GM12872 (cell line): Measurements from ENCODE around the gene LINC01488.

ENCODE experiments used
- TF ChIP-seq, protein P1 (sequence below): IDR thresholded peaks from 3 replicates; pipeline ENCODE4 v1.5.1; 2011; ENCODE audit warnings: low read depth, mild to moderate bottlenecking, low read length, moderate library complexity; ENCODE audit not compliant: insufficient read depth

LINC01488 gene

DNA sequence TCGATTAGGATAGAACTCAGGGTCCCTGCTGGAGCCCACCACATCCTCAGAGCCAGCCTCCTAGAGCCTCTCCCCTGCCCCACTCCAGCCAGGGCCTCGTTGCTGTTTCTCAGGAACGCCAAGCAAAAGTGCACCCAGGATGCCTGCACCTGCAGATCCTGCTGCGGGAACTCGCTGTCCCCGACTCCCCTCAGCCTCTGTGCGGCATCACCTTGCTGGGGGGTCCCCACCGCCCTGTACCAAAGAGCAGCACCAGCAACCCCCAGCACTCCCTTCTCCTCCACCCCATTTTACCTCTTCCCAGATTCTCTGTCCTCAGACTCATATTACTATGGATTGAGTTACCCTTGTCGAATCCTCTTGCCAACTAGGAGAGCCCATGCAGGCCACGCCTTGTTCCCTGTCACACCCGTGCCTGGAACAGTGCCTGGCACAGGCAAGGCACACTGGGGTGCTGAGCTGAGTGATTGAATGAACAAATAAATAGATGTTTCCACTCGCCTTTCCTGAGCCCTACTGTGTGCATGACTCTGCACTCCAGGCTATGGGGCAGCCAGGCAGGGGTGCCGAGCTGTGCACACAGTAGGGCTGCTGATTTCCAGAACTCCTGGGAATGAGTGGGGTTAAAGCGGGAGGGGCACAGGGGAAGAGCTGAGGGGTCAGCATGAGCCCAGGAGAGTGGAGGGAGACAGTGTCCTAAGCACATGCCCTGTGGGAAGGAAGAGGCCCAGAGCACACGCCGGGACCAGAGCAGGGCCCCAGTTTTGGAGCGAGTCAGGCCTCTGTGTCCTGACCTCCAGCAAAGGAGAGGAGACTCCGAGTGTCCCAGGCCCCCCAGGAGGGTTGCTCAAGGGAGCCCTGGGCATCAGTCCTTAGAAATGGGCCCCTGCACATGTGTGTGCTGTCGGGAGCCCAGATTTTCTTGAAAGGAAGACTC, 44.3 kb downstream of the LINC01488 start:
- TF ChIP-seq, protein P1, sequence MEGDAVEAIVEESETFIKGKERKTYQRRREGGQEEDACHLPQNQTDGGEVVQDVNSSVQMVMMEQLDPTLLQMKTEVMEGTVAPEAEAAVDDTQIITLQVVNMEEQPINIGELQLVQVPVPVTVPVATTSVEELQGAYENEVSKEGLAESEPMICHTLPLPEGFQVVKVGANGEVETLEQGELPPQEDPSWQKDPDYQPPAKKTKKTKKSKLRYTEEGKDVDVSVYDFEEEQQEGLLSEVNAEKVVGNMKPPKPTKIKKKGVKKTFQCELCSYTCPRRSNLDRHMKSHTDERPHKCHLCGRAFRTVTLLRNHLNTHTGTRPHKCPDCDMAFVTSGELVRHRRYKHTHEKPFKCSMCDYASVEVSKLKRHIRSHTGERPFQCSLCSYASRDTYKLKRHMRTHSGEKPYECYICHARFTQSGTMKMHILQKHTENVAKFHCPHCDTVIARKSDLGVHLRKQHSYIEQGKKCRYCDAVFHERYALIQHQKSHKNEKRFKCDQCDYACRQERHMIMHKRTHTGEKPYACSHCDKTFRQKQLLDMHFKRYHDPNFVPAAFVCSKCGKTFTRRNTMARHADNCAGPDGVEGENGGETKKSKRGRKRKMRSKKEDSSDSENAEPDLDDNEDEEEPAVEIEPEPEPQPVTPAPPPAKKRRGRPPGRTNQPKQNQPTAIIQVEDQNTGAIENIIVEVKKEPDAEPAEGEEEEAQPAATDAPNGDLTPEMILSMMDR = no peak

DNA sequence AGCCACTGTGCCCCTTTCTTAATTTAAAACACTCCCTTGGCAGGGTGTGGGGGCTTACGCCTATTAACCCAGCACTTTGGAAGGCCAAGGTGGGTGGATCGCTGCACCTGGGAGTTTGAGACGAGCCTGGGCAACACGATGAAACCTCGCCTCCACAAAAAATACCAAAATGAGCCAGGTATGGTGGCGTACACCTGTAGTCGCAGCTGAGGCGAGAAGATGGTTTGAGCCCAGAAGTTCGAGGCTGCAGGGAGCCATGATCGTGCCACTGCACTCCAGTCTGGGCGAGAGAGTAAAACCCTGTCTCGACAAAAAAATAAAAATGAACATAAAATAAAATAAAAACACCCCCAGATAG, 45.0 kb downstream of the LINC01488 start:
- TF ChIP-seq, protein P1 = no peak

DNA sequence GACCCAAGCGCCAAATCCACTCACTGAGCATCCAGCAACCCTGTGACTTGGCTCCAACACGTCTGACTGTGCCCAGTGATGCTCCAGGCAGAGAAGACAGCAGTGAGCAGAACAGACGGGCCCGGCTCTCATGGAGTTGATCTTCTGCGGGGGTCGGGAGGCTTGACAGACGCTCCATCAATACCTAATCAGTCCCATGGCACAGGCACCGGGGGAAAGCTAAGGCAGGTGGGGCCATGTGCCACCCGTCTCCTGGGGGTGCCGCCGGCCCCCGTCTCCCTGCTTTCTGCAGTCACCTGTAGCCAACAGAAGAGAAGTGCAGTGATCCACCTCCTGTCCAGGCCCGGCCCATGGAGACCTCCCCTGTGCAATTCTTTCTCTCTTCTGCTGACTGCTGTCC, 47.5 kb downstream of the LINC01488 start:
- TF ChIP-seq, protein P1 = no peak

DNA sequence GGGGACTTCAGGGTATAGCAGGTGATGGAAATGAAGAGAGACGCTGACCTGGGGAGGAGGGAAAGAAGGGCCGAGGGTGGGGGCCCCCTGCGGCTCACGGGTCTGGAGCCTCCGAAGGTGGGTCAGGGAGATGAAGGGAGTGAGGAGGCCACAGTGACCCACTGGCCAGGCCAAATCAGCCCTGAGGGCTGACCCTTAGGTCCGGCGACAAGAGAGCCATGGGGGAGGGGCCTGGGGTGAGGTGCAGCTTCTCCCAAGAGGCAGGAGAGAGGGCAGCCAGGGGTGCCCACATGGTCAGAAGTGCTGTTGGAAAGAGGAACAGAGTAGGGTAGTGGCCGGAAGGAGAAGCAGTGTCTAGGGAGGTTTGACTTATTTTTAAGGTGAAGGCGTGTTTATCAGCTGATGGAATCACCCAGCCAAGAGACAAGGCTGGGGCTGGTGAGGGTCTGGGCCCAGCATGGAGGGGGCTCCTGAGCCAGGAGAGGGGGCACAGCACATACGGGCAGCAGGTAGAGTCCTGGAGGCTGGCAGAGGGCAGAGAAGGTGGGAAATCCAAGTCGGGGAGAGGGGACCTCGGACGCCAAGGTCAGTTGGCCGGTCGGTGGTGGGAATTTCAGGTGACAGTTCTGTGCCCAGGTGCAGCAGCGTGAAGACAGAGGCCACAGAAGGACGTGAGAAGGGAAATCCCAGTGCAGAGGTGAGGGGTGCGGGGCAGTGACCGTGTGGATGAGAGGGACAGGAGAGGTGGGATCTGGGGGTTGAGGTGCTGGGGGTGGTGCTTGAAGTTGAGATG, 49.0 kb downstream of the LINC01488 start:
- TF ChIP-seq, protein P1 = no peak

DNA sequence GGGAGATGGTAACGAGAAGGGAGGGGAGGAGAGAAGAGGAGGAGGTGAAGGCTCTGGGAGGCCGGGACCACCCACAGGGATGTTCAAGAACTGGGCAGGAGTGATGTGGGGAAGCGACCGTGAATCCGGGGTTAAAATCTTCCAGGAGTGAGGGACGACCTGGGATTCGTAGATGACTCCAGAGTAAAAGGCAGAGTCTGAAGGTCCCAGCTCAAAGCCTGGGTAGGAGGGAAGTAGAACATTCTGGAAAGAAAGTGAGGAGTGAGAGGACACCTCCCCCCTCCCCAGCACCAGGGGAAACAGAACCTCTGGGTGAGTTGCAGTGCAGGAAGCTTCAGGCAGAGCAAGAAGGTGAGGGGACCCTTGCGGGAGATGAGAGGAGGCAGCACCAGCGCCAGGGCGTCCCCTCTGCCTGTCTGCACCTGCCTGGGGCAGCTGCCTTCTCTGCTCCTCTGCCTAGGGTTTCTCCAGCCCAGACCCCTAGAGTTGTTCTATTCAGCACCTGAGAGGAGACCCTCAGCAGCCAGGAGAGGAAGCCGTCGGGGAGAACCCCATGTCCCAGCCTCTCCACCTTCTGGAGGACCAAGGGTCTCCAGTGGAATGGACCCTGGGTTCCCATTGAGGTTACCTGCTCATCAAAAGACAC, 49.7 kb downstream of the LINC01488 start:
- TF ChIP-seq, protein P1 = no peak

DNA sequence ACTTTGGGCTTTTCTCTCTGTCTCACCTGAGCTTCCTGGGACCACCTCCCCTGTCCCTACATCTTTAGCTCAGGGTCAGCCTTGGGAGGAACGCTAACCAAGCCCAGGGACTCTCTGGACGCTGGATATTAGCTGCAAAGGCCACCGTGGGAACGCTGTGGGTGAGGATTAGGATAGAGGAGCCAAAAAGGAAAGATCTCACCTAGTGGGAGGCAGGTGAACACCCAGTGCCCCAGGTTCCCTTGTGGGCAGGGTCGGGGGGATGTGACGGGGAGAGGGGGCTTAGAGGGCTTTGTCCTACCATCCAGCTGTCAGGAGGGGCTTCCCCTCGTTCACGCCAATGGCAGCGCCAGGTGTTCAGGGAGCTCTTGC, 50.2 kb downstream of the LINC01488 start:
- TF ChIP-seq, protein P1 = no peak
